SU-DHL-6 (cell line): ENCODE measurements around the gene CDH13.

Experiments
- H2AFZ ChIP-seq: fragments of 200-600 bp; sonication (generic); 2 replicates; pipeline ENCODE4 v1.6.1; 2014; ENCODE audit warnings: low read depth, mild to moderate bottlenecking, moderate library complexity, mixed read lengths, antibody characterized with exemption, low read length; ENCODE audit not compliant: severe bottlenecking
- H3F3A ChIP-seq: fragments of 200-600 bp; shearing (Covaris generic); 2 replicates; pipeline ENCODE4 v1.6.0; 2016; ENCODE audit warnings: antibody characterized with exemption, mild to moderate bottlenecking; ENCODE audit not compliant: insufficient read depth
- H3K27ac ChIP-seq: fragments of 200-600 bp; sonication (generic); 2 replicates; pipeline ENCODE4 v1.5.1; 2016; ENCODE audit warnings: low read depth, mild to moderate bottlenecking, low read length, moderate library complexity, mixed read lengths
- H3K27me3 ChIP-seq: fragments of 200-600 bp; sonication (generic), shearing (Covaris generic); 2 replicates; pipeline ENCODE4 v1.6.0; 2014; ENCODE audit warnings: mild to moderate bottlenecking, low read length
- H3K36me3 ChIP-seq: fragments of 200-600 bp; sonication (generic); 2 replicates; pipeline ENCODE4 v1.6.1; 2014; ENCODE audit warnings: mild to moderate bottlenecking, low read length, mixed read lengths
- H3K4me2 ChIP-seq: fragments of 300-600, 200-600 bp; shearing (Covaris generic), sonication (generic); 2 replicates; pipeline ENCODE4 v1.6.0; 2014; ENCODE audit warnings: low read length, low read depth, mild to moderate bottlenecking; ENCODE audit not compliant: poor library complexity, severe bottlenecking
- H3K4me3 ChIP-seq: fragments of 200-600 bp; sonication (generic); 2 replicates; pipeline ENCODE4 v1.5.1; 2014; ENCODE audit warnings: antibody characterized with exemption, low read length, mild to moderate bottlenecking, mixed read lengths; ENCODE audit not compliant: insufficient read depth, poor library complexity, severe bottlenecking
- H3K79me2 ChIP-seq: fragments of 200-600 bp; sonication (generic); 2 replicates; pipeline ENCODE4 v1.6.1; 2014; ENCODE audit warnings: mild to moderate bottlenecking, low read length, moderate library complexity; ENCODE audit not compliant: insufficient read depth
- H3K9ac ChIP-seq: fragments of 200-600 bp; sonication (generic); 2 replicates; pipeline ENCODE4 v1.7.0; 2014; ENCODE audit warnings: mild to moderate bottlenecking, low read length
- H3K9me2 ChIP-seq: fragments of 200-600 bp; sonication (generic); replicated peaks from 2 replicates; pipeline ENCODE4 v1.6.1; 2014; ENCODE audit warnings: low read length; ENCODE audit not compliant: insufficient read depth
- H3K9me3 ChIP-seq: fragments of 200-600 bp; sonication (generic); 2 replicates; pipeline ENCODE4 v1.6.1; 2014; ENCODE audit warnings: low read length, mixed read lengths; ENCODE audit not compliant: insufficient read depth
- H4K20me1 ChIP-seq: fragments of 200-600 bp; sonication (generic); 2 replicates; pipeline ENCODE4 v1.6.1; 2014; ENCODE audit warnings: low read depth, mild to moderate bottlenecking, antibody characterized with exemption, low read length, moderate library complexity, mixed read lengths
- CTCF ChIP-seq: fragments of 200-600 bp; sonication (generic); IDR thresholded peaks from one replicate; pipeline ENCODE4 v1.5.1; 2017; ENCODE audit warnings: antibody characterized with exemption, mild to moderate bottlenecking, low read length, moderate library complexity; ENCODE audit not compliant: insufficient read depth, poor library complexity, severe bottlenecking
- EZH2phosphoT487 ChIP-seq: fragments of 200-600 bp; sonication (generic), shearing (Covaris generic); conservative IDR thresholded peaks from 2 replicates; pipeline ENCODE4 v1.6.1; 2018; ENCODE audit warnings: mild to moderate bottlenecking, antibody characterized with exemption, low read length, moderate library complexity, mixed read lengths

Gene CDH13

GRCh38 chr16:83581082-83581481, 954.3 kb downstream of the CDH13 start:
- TF ChIP-seq EZH2phosphoT487 (no peak), CTCF (no peak)
- Histone ChIP-seq H3K9me2 (no peaks in the 10 kb centered on the region), H3K36me3 (no peaks in the 10 kb centered on the region), H4K20me1 (no peaks in the 10 kb centered on the region), H3F3A (no peaks in the 10 kb centered on the region), H3K9me3 (no peaks in the 10 kb centered on the region), H3K9ac (no peak overlapping the region), H2AFZ (no peak overlapping the region), H3K4me3 (no peak overlapping the region), H3K79me2 (no peaks in the 10 kb centered on the region), H3K27ac (no peak overlapping the region), H3K4me2 (no peak overlapping the region), H3K27me3 (no peaks in the 10 kb centered on the region)

- no peak overlapping the region for H3K9ac ChIP-seq
- no peak for TF ChIP-seq EZH2phosphoT487
- TF ChIP-seq CTCF = no peak
- no peaks in the 10 kb centered on the region for H3K36me3 ChIP-seq
Measured at GRCh38 chr16:83581994-83582747, 955.4 kb downstream of the CDH13 start.

GRCh38 chr16:83586036-83586435, 959.3 kb downstream of the CDH13 start:
- H3K36me3 ChIP-seq = no peaks in the 10 kb centered on the region
- H3K9me3 ChIP-seq = no peaks in the 10 kb centered on the region
- no peaks in the 10 kb centered on the region for H3K27me3 ChIP-seq
- H4K20me1 ChIP-seq = no peaks in the 10 kb centered on the region
- TF ChIP-seq EZH2phosphoT487 (no peak), CTCF (no peak)
- H3K4me2 ChIP-seq = no peak overlapping the region
- no peak overlapping the region for H3K4me3 ChIP-seq
- H2AFZ ChIP-seq = no peak overlapping the region
- no peak overlapping the region for H3K27ac ChIP-seq
- H3K79me2 ChIP-seq = no peaks in the 10 kb centered on the region
- H3K9ac ChIP-seq = no peak overlapping the region
- H3K9me2 ChIP-seq = no peaks in the 10 kb centered on the region
- H3F3A ChIP-seq = no peaks in the 10 kb centered on the region

More at GRCh38 chr16:83581994-83582747, 955.4 kb downstream of the CDH13 start:
- Histone ChIP-seq H3K79me2 (no peaks in the 10 kb centered on the region), H3K9me2 (no peaks in the 10 kb centered on the region), H3K9me3 (no peaks in the 10 kb centered on the region), H3K27ac (no peak overlapping the region), H3K4me3 (no peak overlapping the region), H3F3A (no peaks in the 10 kb centered on the region), H3K4me2 (no peak overlapping the region), H3K27me3 (no peaks in the 10 kb centered on the region), H2AFZ (no peak overlapping the region), H4K20me1 (no peaks in the 10 kb centered on the region)
